Omental fat pad (tissue), 4 donors: Measurements from ENCODE around the gene JTB. TPM values are rescaled to one million over a fixed set of nuclear protein-coding genes. Genes with fewer than 3 reads are reported as not detected.
"Not testable (repeated sequence)": the region's sequence is repeated elsewhere in the genome, so short reads cannot be mapped to it uniquely, and the experiment has no call there.

Experiments
- ATAC-seq: fragments of 150-250 bp; one replicate; pipeline ENCODE4 v1.9.1; 2016; ENCODE audit warnings: mild to moderate bottlenecking, moderate library complexity; ENCODE audit not compliant: low FRiP score
- DNase-seq: peaks from one replicate; pipeline ENCODE4 v3.0.0-alpha.2; 2019; ENCODE audit warnings: low spot score
- CTCF ChIP-seq, 3 donors: fragments of 450-650 bp; IDR thresholded peaks; one replicate each; pipeline ENCODE4 v1.5.1; 2016 to 2017; ENCODE audit warnings: antibody characterized with exemption in 3 of 3, mild to moderate bottlenecking in 3 of 3, moderate library complexity in 2 of 3
- total RNA-seq, 4 donors: library from RNA; depleted of rRNA; stranded (reverse); fragments of >200 nt; gene quantifications; one replicate each; pipeline ENCODE4 v1.1.0, GENCODE V29; 2016

Gene JTB
- total RNA-seq, 4 donors from 2014 or later: 190 to 258 (median 208) TPM

DNA sequence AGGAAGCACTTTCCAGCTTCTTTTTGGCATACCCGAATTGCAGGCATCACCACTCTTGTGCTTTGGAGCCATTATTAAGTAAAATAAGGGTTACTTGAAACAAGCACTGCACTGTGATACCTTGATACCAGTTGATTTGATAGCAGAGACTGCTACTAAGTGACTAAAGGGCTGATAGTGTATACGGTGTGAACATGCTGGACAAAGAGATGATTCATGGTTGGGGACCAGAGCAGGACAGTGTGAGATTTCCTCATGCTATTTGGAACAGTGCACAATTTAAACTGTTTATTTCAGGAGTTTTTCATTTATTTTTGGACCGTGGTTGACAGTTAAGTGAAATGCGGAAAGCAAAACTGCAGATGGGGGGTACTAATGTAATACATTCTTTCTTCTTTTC lies 22.9 kb upstream of the JTB start:
- DNase-seq: no peak
- TF ChIP-seq CTCF (IDR thresholded peaks at IDR 0.05): no peak
- ATAC-seq: no peak

DNA sequence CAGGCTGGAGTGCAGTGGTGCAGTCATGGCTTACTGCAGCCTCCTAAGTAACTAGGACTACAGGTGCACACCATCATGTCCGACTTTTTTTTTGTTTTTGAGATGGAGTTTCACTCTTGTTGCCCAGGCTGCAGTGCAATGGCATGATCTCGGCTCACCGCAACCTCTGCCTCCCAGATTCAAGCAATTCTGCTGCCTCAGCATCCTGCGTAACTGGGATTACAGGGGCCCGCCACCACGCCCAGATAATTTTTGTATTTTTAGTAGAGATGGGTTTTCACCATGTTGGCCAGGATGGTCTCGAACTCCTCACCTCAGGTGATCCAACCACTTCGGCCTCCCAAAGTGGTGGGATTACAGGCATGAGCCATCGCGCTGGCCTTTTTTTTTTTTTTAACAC lies 19.4 kb upstream of the JTB start:
- not testable (repeated sequence) for DNase-seq, ATAC-seq

GRCh38 chr1:153995640-153996039 lies 18.2 kb upstream of the JTB start:
- ATAC-seq: no peak
- no peak for TF ChIP-seq CTCF (IDR thresholded peaks at IDR 0.05)
- no peak for DNase-seq

DNA sequence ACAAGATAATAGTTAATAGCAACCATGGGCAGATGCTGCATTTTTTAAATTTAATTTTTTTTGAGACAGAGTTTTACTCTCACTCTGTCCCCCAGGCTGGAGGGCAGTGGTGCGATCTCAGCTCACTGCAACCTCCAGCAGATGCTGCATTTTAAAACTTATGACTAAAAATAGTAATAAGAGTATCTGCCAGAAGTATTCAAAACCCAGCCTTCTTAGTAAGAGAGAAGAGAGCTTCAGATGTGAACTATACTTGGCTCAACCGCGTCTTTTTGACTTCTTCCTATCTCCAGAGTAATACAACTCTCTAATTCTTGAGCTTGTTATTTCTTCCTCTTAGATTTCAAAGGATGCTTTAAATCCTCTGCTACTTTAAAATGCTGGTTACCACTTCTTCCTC lies 17.7 kb upstream of the JTB start:
- ATAC-seq (no peak), DNase-seq (no peak)
- TF ChIP-seq CTCF (IDR thresholded peaks at IDR 0.05): no peak

- no peak for ATAC-seq
- no peak for TF ChIP-seq CTCF (IDR thresholded peaks at IDR 0.05)
- DNase-seq: no peak
These were observed 14.3 kb upstream of the JTB start for GRCh38 chr1:153991806-153992205.

DNA sequence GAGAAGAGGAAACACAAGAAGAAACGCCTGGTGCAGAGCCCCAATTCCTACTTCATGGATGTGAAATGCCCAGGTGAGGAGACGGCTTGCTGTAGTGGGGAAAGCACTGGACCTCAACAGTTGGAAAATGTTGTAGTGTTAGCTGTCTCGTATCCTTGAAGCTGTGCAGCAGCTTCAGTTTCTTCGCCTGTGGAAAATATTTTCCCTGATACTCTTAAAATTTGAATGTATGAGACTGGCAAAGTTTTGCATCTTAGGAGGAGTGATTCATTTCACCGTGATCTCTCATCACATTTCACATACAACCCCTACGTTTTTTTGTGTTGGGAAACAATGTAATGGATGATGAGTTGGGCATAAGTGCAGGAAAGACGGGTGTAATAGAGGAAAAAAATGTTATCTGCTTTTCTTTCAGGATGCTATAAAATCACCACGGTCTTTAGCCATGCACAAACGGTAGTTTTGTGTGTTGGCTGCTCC lies 13.7 kb upstream of the JTB start:
- DNase-seq: no peak

GRCh38 chr1:153990468-153991150 lies 13.1 kb upstream of the JTB start, which contains the start of gene RPS27:
TSS of gene RPS27 (plus strand) at chr1:153990762. CDS start at chr1:153990797, 35 bp downstream.
- peak; percentile 56 for DNase-seq
- ATAC-seq: peak; percentile 60
- TF ChIP-seq CTCF (IDR thresholded peaks at IDR 0.05): no peak

More for the DNA sequence above, 13.7 kb upstream of the JTB start:
- ATAC-seq: no peak
- TF ChIP-seq CTCF (IDR thresholded peaks at IDR 0.05): no peak
